ENCODE measurements around the gene MBD6.
"Not testable (repeated sequence)": the region's sequence is repeated elsewhere in the genome, so short reads cannot be mapped to it uniquely, and the experiment has no call there.

Gene MBD6

DNA sequence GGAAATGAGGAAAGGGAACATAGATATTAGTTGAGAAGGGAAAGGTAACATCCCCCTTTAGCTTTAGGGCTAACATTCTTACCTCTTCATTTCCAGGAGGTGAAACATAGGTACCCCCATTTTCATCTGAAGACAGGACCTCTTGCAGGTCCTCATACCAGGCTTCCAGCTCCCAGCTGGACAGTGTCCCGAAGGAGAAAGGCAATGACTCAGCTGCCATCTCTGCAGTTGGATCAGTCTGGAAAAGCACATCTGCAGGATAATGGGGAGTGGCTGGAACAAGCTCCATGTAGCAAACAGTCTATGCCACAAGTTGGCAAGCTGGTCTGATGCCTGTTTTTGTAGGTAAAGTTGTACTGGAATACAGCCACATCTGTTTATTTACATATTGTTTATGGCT is 5.4 kb upstream of the MBD6 start:
- peaks cover 27 to 28% of the 10 kb centered on the region in 2 donors for H3K4me1 ChIP-seq (ENCODE audit: control insufficient read depth in 1 of 2, insufficient read depth in 2 of 2, low read length in 2 of 2)
- H3K4me3 ChIP-seq (ENCODE audit: low read depth in 1 of 2, low read length in 2 of 2): no peak overlapping the region
- H3K9me3 ChIP-seq (ENCODE audit: control insufficient read depth in 1 of 2, low read length in 2 of 2): no peaks in the 10 kb centered on the region
- no peak overlapping the region for H3K27ac ChIP-seq (ENCODE audit: low read length)
- peaks cover 49 to 59% of the 10 kb centered on the region in 2 donors for H3K36me3 ChIP-seq (ENCODE audit: control insufficient read depth in 1 of 2, insufficient read depth in 2 of 2, low read length in 2 of 2)
- H3K27me3 ChIP-seq (ENCODE audit: low read depth, low read length): no peaks in the 10 kb centered on the region

DNA sequence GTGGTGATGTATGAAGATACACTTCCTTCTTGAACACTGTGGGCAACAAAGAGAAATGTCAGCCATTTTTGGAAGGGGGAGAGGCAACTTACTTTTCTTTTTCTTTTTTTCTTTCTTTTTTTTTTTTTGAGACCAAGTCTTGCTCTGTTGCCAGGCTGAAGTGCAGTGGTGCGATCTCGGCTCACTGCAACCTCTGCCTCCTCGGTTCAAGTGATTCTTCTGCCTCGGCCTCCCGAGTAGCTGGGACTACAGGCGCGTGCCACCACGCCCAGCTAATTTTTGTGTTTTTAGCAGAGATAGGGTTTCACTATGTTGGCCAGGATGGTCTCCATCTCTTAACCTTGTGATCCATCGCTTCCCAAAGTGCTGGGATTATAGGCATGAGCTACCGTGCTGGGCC is 4.9 kb upstream of the MBD6 start:
- Histone ChIP-seq H3K4me1 (ENCODE audit: control insufficient read depth in 1 of 2, insufficient read depth in 2 of 2, low read length in 2 of 2) (peaks cover 27 to 28% of the 10 kb centered on the region in 2 donors), H3K4me3 (ENCODE audit: low read depth in 1 of 2, low read length in 2 of 2) (peak overlapping the region in 1 of 2 donors; percentile 94), H3K36me3 (ENCODE audit: control insufficient read depth in 1 of 2, insufficient read depth in 2 of 2, low read length in 2 of 2) (peaks cover 45 to 54% of the 10 kb centered on the region in 2 donors)

DNA sequence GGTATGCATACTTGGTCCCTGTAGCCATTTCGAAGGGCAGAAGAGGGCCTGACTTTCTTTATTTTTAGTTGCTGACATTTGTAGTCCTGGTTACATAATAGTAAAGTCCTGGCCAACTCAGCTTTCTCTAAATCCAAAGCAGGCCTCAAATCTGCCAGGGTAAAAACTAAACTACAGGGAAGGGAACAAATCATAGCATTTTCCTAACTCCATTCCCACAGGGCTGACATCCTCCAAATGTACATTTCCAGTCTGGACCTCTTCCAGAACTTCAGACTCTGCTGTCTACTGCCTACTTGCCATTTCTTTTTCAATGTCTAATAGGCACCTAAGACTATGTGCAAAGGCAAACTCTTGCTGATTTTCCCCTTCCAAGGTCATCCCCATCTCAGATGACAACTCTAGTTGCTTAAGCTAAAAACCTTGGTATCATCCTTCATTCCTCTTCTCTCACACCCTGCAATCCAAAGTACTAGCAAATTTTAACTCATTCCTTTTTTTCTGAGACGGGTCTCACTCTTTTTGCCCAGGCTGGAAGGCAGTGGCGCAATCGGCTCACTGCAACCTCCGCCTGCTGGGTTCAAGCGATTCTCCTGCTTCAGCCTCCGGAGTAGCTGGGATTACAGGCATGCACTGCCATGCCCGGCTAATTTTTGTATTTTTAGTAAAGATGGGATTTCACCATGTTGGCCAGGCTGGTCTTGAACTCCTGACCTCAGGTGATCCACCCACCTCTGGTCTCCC is 4.3 kb upstream of the MBD6 start:
- Histone ChIP-seq H3K27ac (ENCODE audit: low read length) (peak overlapping the region; percentile 65), H3K4me3 (ENCODE audit: low read depth in 1 of 2, low read length in 2 of 2) (peak overlapping the region; percentile 94 to 98), H3K9me3 (ENCODE audit: control insufficient read depth in 1 of 2, low read length in 2 of 2) (no peaks in the 10 kb centered on the region), H3K36me3 (ENCODE audit: control insufficient read depth in 1 of 2, insufficient read depth in 2 of 2, low read length in 2 of 2) (peaks cover 39 to 48% of the 10 kb centered on the region in 2 donors), H3K27me3 (ENCODE audit: low read depth, low read length) (no peaks in the 10 kb centered on the region), H3K4me1 (ENCODE audit: control insufficient read depth in 1 of 2, insufficient read depth in 2 of 2, low read length in 2 of 2) (peaks cover 29 to 30% of the 10 kb centered on the region in 2 donors)

More for the DNA sequence above, 4.9 kb upstream of the MBD6 start:
- H3K27ac ChIP-seq (ENCODE audit: low read length): peak overlapping the region; percentile 65
- not testable (repeated sequence) for H3K9me3 ChIP-seq (ENCODE audit: control insufficient read depth in 1 of 2, low read length in 2 of 2); H3K27me3 ChIP-seq (ENCODE audit: low read depth, low read length)

DNA sequence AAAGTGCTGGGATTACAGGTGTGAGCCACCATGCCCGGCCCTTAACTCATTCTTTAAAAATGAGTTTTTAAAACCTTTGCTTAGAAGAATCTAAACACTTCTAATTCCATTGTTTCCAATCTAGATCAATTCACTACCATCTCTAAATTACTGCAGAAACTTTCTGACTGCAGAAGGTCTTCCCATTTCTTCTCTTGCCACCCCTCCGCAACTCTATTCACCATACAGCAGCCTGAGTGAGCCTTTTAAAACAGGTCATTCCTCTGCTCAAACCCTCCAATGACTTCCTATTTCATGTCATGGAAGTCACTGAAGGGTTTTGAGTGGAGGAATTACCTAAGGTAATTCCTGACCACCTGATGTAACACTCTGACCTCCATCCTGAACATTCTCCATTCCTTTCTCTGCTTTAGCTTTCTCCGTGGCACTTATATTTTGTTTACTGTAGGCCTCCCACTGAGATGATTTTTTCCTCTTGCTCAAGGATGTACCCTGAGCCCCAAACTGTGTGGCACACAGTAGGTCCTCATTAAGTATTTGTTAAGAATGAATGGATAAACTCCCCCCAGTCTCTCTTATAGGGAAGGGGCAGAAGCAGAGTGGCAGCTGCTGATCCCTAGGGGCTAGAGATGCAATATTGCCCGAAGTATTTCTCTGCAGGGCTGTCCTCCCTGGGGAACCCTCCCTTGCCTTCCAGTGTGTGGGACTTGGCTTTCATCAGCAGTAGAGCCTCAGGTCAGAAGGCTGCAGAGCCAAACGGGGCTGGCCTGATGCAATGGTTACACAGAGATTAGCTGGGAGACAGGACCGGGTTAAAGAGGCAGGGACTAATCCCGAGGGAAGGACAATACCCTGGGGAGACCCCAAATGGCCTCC is 3.5 kb upstream of the MBD6 start:
- Histone ChIP-seq H3K4me3 (ENCODE audit: low read depth in 1 of 2, low read length in 2 of 2) (peak overlapping the region; percentile 94 to 98), H3K36me3 (ENCODE audit: control insufficient read depth in 1 of 2, insufficient read depth in 2 of 2, low read length in 2 of 2) (peaks cover 37 to 49% of the 10 kb centered on the region in 2 donors), H3K4me1 (ENCODE audit: control insufficient read depth in 1 of 2, insufficient read depth in 2 of 2, low read length in 2 of 2) (peaks cover 37 to 38% of the 10 kb centered on the region in 2 donors), H3K9me3 (ENCODE audit: control insufficient read depth in 1 of 2, low read length in 2 of 2) (no peaks in the 10 kb centered on the region), H3K27ac (ENCODE audit: low read length) (peak overlapping the region; percentile 100), H3K27me3 (ENCODE audit: low read depth, low read length) (no peaks in the 10 kb centered on the region)

DNA sequence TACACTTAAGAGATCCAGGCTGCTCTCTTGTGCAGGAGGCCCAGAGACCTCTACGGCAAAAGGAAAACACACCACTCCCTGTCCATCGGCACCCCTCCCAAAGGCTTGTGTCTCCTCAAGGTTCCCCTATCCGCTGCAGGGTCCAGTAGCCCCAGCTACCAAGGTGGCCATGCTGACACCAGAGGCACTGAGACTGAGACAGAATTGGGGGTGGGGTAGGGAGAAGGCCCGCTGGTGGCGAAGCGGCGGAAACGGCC is 2.9 kb upstream of the MBD6 start:
- Histone ChIP-seq H3K9me3 (ENCODE audit: control insufficient read depth in 1 of 2, low read length in 2 of 2) (no peaks in the 10 kb centered on the region), H3K36me3 (ENCODE audit: control insufficient read depth in 1 of 2, insufficient read depth in 2 of 2, low read length in 2 of 2) (peaks cover 37 to 52% of the 10 kb centered on the region in 2 donors), H3K4me1 (ENCODE audit: control insufficient read depth in 1 of 2, insufficient read depth in 2 of 2, low read length in 2 of 2) (peaks cover 37 to 44% of the 10 kb centered on the region in 2 donors), H3K4me3 (ENCODE audit: low read depth in 1 of 2, low read length in 2 of 2) (peak overlapping the region; percentile 94 to 98), H3K27me3 (ENCODE audit: low read depth, low read length) (no peaks in the 10 kb centered on the region), H3K27ac (ENCODE audit: low read length) (peak overlapping the region; percentile 100)

DNA sequence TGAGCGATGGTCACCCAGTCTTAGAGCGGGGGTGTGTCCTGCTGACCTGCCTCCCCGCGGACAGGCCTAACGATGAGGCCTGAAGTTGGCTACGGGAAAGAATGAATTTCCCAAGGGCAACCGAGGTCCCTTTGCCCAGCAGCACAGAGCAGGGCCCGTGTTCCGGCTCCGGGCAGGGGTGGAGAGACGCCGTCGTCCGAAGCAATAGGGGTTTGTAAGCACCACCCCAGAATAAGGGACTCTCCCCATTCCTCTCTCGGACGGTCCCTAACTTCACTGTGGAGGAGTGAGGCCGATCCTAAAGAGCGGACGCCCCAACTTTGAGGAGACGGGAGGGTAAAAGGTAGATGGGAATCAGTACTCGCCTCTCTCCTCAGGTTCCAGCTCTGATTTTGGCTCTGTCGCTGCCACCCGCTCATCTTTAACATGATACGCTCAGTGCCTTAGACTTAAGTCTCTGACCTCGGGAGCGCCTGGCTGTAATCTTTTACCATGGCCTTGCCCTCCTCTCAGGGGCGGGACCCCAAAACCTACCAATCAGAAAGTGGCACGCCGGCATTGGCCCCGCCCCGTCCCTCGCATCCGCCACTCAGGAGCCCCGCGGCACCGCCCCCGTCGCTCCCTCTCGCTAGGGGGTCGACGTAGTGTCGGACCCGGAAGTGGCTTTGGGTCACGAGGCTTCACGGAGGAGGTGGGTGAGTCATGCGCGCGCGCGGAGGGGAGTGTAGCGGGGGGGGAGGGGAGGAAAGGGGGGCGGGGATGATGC is 2.4 kb upstream of the MBD6 start, which contains the start of gene DDIT3:
DDIT3 (minus strand) TSS at position 462 of the 766 bp plus-strand sequence. CDS start 3,108 bp downstream, outside the sequence.
- peaks cover 37 to 49% of the 10 kb centered on the region in 2 donors for H3K4me1 ChIP-seq (ENCODE audit: control insufficient read depth in 1 of 2, insufficient read depth in 2 of 2, low read length in 2 of 2)
- peaks cover 35 to 52% of the 10 kb centered on the region in 2 donors for H3K36me3 ChIP-seq (ENCODE audit: control insufficient read depth in 1 of 2, insufficient read depth in 2 of 2, low read length in 2 of 2)
- H3K27ac ChIP-seq (ENCODE audit: low read length): peak within 1 kb of the TSS; percentile 100

DNA sequence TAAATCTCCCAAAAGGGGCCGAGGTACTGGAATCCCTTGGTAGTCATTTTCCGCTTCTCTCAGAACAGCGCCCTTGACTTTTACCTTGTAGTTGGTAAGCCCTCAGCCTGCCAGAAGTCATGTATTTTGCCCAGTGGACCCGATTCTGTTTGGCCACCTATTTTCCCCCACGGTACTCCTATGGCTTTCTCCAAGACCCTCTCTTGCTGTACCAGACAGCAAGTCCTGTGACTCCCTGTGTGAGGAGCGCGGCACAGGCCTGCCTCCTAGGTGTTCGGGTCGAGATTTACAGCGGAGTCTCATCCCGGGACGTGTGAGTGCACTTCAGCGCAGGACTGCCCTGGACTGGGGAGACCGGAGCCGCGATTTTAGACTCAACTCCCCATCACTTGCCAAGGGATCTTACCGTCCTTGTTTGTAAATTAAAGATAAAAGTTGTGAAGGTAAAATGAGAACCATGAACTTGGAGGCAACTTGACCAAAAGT is 1.1 kb upstream of the MBD6 start:
- H3K36me3 ChIP-seq (ENCODE audit: control insufficient read depth in 1 of 2, insufficient read depth in 2 of 2, low read length in 2 of 2): peaks cover 26 to 52% of the 10 kb centered on the region in 2 donors
- H3K27ac ChIP-seq (ENCODE audit: low read length): peak overlapping the region; percentile 99
- no peaks in the 10 kb centered on the region for H3K27me3 ChIP-seq (ENCODE audit: low read depth, low read length)
- H3K4me3 ChIP-seq (ENCODE audit: low read depth in 1 of 2, low read length in 2 of 2): peak overlapping the region; percentile 57 to 60
- H3K9me3 ChIP-seq (ENCODE audit: control insufficient read depth in 1 of 2, low read length in 2 of 2): no peaks in the 10 kb centered on the region
- H3K4me1 ChIP-seq (ENCODE audit: control insufficient read depth in 1 of 2, insufficient read depth in 2 of 2, low read length in 2 of 2): peaks cover 37 to 59% of the 10 kb centered on the region in 2 donors

More for the DNA sequence above, 2.4 kb upstream of the MBD6 start, which contains the start of gene DDIT3:
- no peaks in the 10 kb centered on the region for H3K9me3 ChIP-seq (ENCODE audit: control insufficient read depth in 1 of 2, low read length in 2 of 2)
- H3K27me3 ChIP-seq (ENCODE audit: low read depth, low read length): no peaks in the 10 kb centered on the region
- peak within 1 kb of the TSS; percentile 94 to 98 for H3K4me3 ChIP-seq (ENCODE audit: low read depth in 1 of 2, low read length in 2 of 2)

DNA sequence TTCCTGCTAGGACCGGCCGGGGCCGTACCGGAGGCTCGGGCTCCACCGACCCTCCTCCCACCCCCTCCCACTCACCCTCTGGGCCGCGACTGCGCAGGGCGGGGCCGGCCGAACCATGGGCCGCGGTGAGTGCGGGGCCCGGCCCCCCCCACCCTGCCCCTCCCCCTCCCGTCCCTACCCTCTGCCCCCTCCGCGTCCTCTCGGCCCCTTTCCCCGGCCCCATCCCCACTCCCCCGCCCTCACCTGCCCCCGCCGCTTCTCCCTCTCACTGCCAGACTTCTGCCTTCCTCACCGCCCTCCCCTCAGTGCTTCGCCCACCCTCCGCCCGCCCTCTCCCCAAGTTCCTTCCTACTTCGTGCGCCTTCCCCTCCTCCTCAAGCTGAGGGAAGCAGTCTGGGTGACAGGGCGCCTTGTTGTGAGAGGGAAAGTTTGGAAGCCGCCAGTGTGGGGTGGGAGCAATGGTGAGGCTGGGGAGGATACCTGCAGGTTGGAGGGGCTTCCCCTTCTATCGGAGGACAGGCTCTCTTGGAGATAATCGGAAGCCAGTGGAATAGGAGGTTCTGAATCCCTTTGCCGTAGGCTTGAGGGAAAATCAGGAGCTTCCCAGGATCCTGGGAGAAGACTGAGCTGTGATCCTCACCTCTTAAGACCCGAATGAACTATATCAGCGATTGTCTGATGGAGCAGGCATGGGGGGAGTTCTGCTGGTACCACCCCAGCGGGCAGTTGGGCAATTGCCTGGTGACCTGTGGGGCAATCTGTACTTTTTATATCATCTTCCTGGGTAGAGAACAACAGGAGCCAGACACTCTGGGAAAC is 472 bp downstream of the MBD6 start:
- peak overlapping the region; percentile 80 for H3K27ac ChIP-seq (ENCODE audit: low read length)
- peak overlapping the region; percentile 71 to 86 for H3K4me3 ChIP-seq (ENCODE audit: low read depth in 1 of 2, low read length in 2 of 2)
- peaks cover 30 to 43% of the 10 kb centered on the region in 2 donors for H3K4me1 ChIP-seq (ENCODE audit: control insufficient read depth in 1 of 2, insufficient read depth in 2 of 2, low read length in 2 of 2)
- H3K36me3 ChIP-seq (ENCODE audit: control insufficient read depth in 1 of 2, insufficient read depth in 2 of 2, low read length in 2 of 2): peaks cover 25 to 52% of the 10 kb centered on the region in 2 donors
- H3K27me3 ChIP-seq (ENCODE audit: low read depth, low read length): no peaks in the 10 kb centered on the region
- H3K9me3 ChIP-seq (ENCODE audit: control insufficient read depth in 1 of 2, low read length in 2 of 2): no peaks in the 10 kb centered on the region

DNA sequence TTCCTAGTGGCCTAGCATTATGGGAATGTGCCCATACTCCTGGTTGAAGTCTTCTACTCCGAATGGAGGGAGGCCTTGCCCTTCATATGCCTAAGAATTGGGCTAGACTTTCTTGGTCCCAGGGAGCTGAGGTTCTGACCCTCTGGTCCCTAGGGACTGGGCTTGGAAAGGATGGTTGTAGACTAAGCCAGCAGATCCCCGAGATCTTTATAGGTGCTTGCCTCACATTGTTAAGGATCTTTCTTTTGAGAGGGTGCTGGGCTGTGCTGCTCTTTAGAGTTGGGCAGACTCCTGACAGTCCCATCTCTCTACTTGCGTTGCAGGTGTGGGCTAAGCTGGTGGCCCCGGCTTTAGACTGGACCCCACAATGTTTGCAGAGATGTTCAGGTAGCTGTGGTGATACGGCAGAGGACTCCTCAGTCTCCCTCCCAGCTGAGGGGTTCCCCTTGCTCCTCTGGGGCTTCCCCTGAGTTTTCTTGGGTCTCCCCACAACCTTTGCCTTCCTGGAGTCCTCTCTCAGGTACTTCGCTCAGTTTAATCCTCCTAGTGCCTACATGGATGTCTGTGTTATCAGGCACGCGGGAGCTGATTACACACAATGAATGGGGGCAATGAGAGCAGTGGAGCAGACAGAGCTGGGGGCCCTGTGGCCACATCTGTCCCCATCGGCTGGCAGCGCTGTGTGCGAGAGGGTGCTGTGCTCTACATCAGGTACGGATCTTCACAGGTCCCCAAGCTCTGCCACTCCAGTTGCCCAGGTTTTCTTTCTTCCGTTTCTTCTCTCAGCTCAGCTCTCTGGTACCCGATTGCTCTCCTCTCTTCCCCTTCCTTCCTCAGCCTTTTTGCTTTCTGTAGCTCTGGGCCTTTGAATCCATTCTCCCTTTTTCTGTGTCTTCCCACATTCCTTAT is 1.3 kb downstream of the MBD6 start:
- Histone ChIP-seq H3K4me1 (ENCODE audit: control insufficient read depth in 1 of 2, insufficient read depth in 2 of 2, low read length in 2 of 2) (peaks cover 23 to 35% of the 10 kb centered on the region in 2 donors), H3K4me3 (ENCODE audit: low read depth in 1 of 2, low read length in 2 of 2) (peak overlapping the region; percentile 71 to 86), H3K27me3 (ENCODE audit: low read depth, low read length) (no peaks in the 10 kb centered on the region), H3K27ac (ENCODE audit: low read length) (peak overlapping the region; percentile 80), H3K9me3 (ENCODE audit: control insufficient read depth in 1 of 2, low read length in 2 of 2) (no peaks in the 10 kb centered on the region), H3K36me3 (ENCODE audit: control insufficient read depth in 1 of 2, insufficient read depth in 2 of 2, low read length in 2 of 2) (peaks cover 34 to 61% of the 10 kb centered on the region in 2 donors)
